WTC11 (cell line): ENCODE results near the gene VWC2. TPM values are rescaled to one million over a fixed set of nuclear protein-coding genes. Genes with fewer than 3 reads are reported as not detected.
A peak's percentile ranks its signal among the peaks of the same experiment; 100 is the strongest.

Experiments used
- ATAC-seq: fragments of 200-7000 bp; cut with Tn5 transposase; 2 replicates; pipeline ENCODE4 v1.10.0; 2021; ENCODE audit warnings: mild to moderate bottlenecking, moderate library complexity
- Bru-seq: library from RNA; stranded (reverse); fragments of 400-500 nt; gene quantifications from one replicate; lab custom pipeline; 2021; lab: Mats Ljungman, UMichigan
- CTCF ChIA-PET: fragments of 300-600 bp; sonication (Branson Sonifier 250); formaldehyde crosslinking; loops from one replicate; lab custom pipeline; 2021; ENCODE audit warnings: antibody characterized with exemption; lab: Charles Lee
- POLR2A ChIA-PET: fragments of 350-600 bp; sonication (Branson Sonifier 250); formaldehyde crosslinking; loops from one replicate; lab custom pipeline; 2021; ENCODE audit warnings: antibody characterized with exemption; lab: Charles Lee
- DNase-seq: peaks from one replicate; pipeline ENCODE4 v3.0.0; 2021; ENCODE audit warnings: low spot score
- H3K27ac Mint-ChIP-seq: 2 replicates; pipeline ENCODE4 v1.8.0; 2021; ENCODE audit warnings: mixed read lengths
- H3K27me3 Mint-ChIP-seq: 2 replicates; pipeline ENCODE4 v1.8.0; 2021; ENCODE audit warnings: low read depth, mild to moderate bottlenecking, moderate library complexity, mixed read lengths
- H3K36me3 Mint-ChIP-seq: 2 replicates; pipeline ENCODE4 v1.8.0; 2021; ENCODE audit warnings: mixed read lengths
- H3K4me1 Mint-ChIP-seq: 2 replicates; pipeline ENCODE4 v1.8.0; 2022; ENCODE audit warnings: mixed read lengths
- H3K4me3 Mint-ChIP-seq: 2 replicates; pipeline ENCODE4 v1.8.0; 2021; ENCODE audit warnings: mild to moderate bottlenecking, moderate library complexity, mixed read lengths
- H3K9me3 Mint-ChIP-seq: 2 replicates; pipeline ENCODE4 v1.8.0; 2021; ENCODE audit warnings: mixed read lengths
- AR ChIP-seq: fragments of 250-450 bp; sonication (Bioruptor Pico); IDR thresholded peaks from 2 replicates; pipeline ENCODE4 v1.9.0; 2021; ENCODE audit warnings: mild to moderate bottlenecking
- CREM ChIP-seq: sonication (generic); formaldehyde crosslinking; IDR thresholded peaks from 2 replicates; pipeline ENCODE4 v1.8.1; 2022; ENCODE audit warnings: mild to moderate bottlenecking, missing genetic modification reagents, moderate library complexity
- CTCF ChIP-seq: fragments of 200-600 bp; IDR thresholded peaks from 2 replicates; pipeline ENCODE4 v1.8.0; 2022; ENCODE audit warnings: antibody characterized with exemption
- EMX1 ChIP-seq: fragments of 250-450 bp; sonication (Bioruptor Pico); IDR thresholded peaks from 2 replicates; pipeline ENCODE4 v1.8.0; 2021; ENCODE audit warnings: mild to moderate bottlenecking
- FOXP4 ChIP-seq: sonication (generic); formaldehyde crosslinking; IDR thresholded peaks from 2 replicates; pipeline ENCODE4 v1.8.0; 2022; ENCODE audit warnings: mild to moderate bottlenecking, missing genetic modification reagents
- GRHL2 ChIP-seq: fragments of 250-450 bp; sonication (Bioruptor Pico); IDR thresholded peaks from 2 replicates; pipeline ENCODE4 v1.8.0; 2022; ENCODE audit warnings: mild to moderate bottlenecking, moderate library complexity; ENCODE audit not compliant: insufficient replicate concordance, severe bottlenecking
- JUN ChIP-seq: sonication (generic); formaldehyde crosslinking; IDR thresholded peaks from 2 replicates; pipeline ENCODE4 v1.8.0; 2023; ENCODE audit warnings: mild to moderate bottlenecking, missing genetic modification reagents
- KAT7 ChIP-seq: sonication (generic); formaldehyde crosslinking; IDR thresholded peaks from 2 replicates; pipeline ENCODE4 v1.8.1; 2023; ENCODE audit warnings: missing genetic modification reagents, mild to moderate bottlenecking, borderline replicate concordance
- MXD4 ChIP-seq: fragments of 250-450 bp; sonication (Bioruptor Pico); IDR thresholded peaks from 2 replicates; pipeline ENCODE4 v1.8.0; 2021; ENCODE audit warnings: mild to moderate bottlenecking, moderate library complexity, borderline replicate concordance
- TP53 ChIP-seq: sonication (generic); formaldehyde crosslinking; IDR thresholded peaks from 2 replicates; pipeline ENCODE4 v1.8.1; 2023; ENCODE audit warnings: mild to moderate bottlenecking, missing genetic modification reagents
- USF2 ChIP-seq: sonication (generic); formaldehyde crosslinking; IDR thresholded peaks from 2 replicates; pipeline ENCODE4 v1.8.1; 2023; ENCODE audit warnings: mild to moderate bottlenecking, missing genetic modification reagents, moderate library complexity
- ZNF138 ChIP-seq: sonication (generic); formaldehyde crosslinking; conservative IDR thresholded peaks from 2 replicates; pipeline ENCODE4 v1.8.1; 2022; ENCODE audit warnings: mild to moderate bottlenecking, moderate library complexity, missing genetic modification reagents
- long read RNA-seq, 3 experiments: library from RNA in 1 of 3; library from capped mRNA in 1 of 3; library from polyadenylated mRNA in 1 of 3; unstranded in 2 of 3; stranded (forward) in 1 of 3; transcript quantifications; one replicate each; pipeline ENCODE4 v2.0.0, GENCODE V29; 2021
- total RNA-seq: library from RNA; stranded (reverse); gene quantifications from 3 replicates; pipeline ENCODE4 v1.2.3, GENCODE V29; 2021
- TF ChIP-seq, protein P1 (sequence below): sonication (generic); formaldehyde crosslinking; IDR thresholded peaks from 2 replicates; pipeline ENCODE4 v1.8.1; 2023; ENCODE audit warnings: mild to moderate bottlenecking, moderate library complexity, missing genetic modification reagents

VWC2 gene
- total RNA-seq (0.79 to 0.85 TPM (median 0.82 TPM) in 3 replicates), Bru-seq, nascent RNA (percentile 53 among the genes with signal in this experiment)
- long read RNA-seq, experiment 1, full-length matches to known transcripts, result 4 of 7 reads
- long read RNA-seq, experiment 1, partial matches to known transcripts, result 1 of 7 reads
- long read RNA-seq, experiment 1, other reads (novel, unspliced or antisense), result 2 of 7 reads
- long read RNA-seq, experiment 2, full-length matches to known transcripts, result 1 of 10 reads
- long read RNA-seq, experiment 2, partial matches to known transcripts, result 6 of 10 reads
- long read RNA-seq, experiment 2, other reads (novel, unspliced or antisense), result 3 of 10 reads
- long read RNA-seq, experiment 3, result 0 reads

DNA sequence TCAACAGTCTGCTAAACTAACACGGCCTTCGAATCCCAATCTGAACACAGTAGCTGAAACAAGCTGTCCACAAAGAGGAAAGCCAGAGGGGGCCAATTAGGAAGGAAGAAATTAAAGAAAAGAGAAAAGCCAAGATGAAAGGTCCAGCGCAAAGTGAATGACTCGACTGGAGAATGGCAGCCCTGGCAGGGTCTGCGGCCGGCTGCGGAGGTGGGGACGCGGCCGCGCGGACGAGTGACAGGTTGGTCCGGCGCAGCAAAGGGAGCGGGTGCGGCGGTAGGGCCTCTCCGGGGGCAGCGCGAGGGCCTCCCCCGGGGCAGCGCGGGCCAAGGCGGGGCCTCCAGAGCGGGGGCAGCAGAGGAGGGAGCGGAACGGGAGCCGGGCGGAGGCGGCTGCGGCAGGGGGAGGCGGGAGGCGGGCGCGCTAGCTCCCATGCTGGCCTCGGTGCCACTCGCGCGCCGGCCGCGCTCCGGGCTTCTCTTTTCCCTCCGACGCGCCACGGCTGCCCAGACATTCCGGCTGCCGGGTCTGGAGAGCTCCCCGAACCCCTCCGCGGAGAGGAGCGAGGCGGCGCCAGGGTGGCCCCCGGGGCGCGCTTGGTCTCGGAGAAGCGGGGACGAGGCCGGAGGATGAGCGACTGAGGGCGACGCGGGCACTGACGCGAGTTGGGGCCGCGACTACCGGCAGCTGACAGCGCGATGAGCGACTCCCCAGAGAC, at the start of gene VWC2:
Gene VWC2, plus strand, starts transcription at position 421 of the 718 bp plus-strand sequence. CDS start 1,798 bp downstream, outside the sequence.
- H3K27me3 Mint-ChIP-seq, result peaks cover 73% of the 10 kb centered on the region
- no peaks in the 10 kb centered on the region for H3K9me3 Mint-ChIP-seq
- H3K4me1 Mint-ChIP-seq, result peaks cover 39% of the 10 kb centered on the region
- ATAC-seq (peak; percentile 10), DNase-seq (peak; percentile 44)
- ChIA-PET CTCF (no interaction called here), POLR2A (no interaction called here)
- TF ChIP-seq KAT7, result no peak
- TF ChIP-seq USF2 (CRISPR knock-in tag), result 0 out of 2 replicates have a peak, but pooled peaks have one; percentile 1
- TF ChIP-seq CREM (CRISPR knock-in tag), result no peak
- TF ChIP-seq ZNF138 (CRISPR knock-in tag), result no peak
- TF ChIP-seq FOXP4 (CRISPR knock-in tag), result no peak
- TF ChIP-seq, protein P1, sequence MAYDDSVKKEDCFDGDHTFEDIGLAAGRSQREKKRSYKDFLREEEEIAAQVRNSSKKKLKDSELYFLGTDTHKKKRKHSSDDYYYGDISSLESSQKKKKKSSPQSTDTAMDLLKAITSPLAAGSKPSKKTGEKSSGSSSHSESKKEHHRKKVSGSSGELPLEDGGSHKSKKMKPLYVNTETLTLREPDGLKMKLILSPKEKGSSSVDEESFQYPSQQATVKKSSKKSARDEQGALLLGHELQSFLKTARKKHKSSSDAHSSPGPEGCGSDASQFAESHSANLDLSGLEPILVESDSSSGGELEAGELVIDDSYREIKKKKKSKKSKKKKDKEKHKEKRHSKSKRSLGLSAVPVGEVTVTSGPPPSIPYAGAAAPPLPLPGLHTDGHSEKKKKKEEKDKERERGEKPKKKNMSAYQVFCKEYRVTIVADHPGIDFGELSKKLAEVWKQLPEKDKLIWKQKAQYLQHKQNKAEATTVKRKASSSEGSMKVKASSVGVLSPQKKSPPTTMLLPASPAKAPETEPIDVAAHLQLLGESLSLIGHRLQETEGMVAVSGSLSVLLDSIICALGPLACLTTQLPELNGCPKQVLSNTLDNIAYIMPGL (CRISPR knock-in tag), result 0 out of 2 replicates have a peak, but pooled peaks have one; percentile 37
- no peak for TF ChIP-seq GRHL2 (CRISPR knock-in tag)
- TF ChIP-seq, all 79 proteins: peak for 2
- Mint-ChIP-seq H3K27ac (no peak within 1 kb of the TSS), H3K4me3 (peak within 1 kb of the TSS; percentile 88), H3K36me3 (0 out of 2 replicates have a peak, but pooled peaks cover 3% of the 10 kb centered on the region)

DNA sequence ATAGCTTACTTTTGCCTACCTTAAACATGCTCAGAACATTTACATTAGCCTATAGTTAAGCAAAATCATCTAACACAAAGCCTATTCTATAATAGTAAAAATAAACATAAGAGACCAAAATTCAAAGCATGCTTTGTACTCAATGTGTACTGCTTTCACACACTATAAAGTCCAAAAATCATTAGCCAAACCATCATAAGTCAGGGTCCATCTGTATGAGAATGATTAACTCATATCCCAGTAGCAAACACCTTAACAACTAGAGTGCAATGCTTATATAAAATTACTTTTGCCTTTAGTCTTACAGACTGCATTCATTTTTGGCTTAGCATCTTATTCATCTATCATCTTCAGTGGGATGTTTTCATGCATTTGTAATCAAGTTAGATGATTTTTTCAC, 49.4 kb upstream of the VWC2 start:
- H3K9me3 Mint-ChIP-seq, result peaks cover 32% of the 10 kb centered on the region
- DNase-seq (no peak), ATAC-seq (no peak)
- TF ChIP-seq MXD4 (CRISPR knock-in tag) (no peak), EMX1 (CRISPR knock-in tag) (no peak), CTCF (no peak), JUN (CRISPR knock-in tag) (no peak), AR (CRISPR knock-in tag) (no peak), TP53 (CRISPR knock-in tag) (no peak)
- H3K27me3 Mint-ChIP-seq, result no peaks in the 10 kb centered on the region
- H3K27ac Mint-ChIP-seq, result no peak overlapping the region
- POLR2A ChIA-PET, result no interaction called here
- H3K36me3 Mint-ChIP-seq, result peaks cover 3% of the 10 kb centered on the region; the same call in 1 of the 2 replicates
- peaks cover 4% of the 10 kb centered on the region for H3K4me1 Mint-ChIP-seq
- H3K4me3 Mint-ChIP-seq, result no peak overlapping the region
- CTCF ChIA-PET, result interaction anchor here (0.9 kb wide), 1 partner anchor 479 kb away, joined by 3 read pairs; no protein-coding TSS in a partner anchor
